Stimulated activated CD4-positive, alpha-beta T cell treated with anti-CD3 and anti-CD28 coated beads, Interleukin-12 subunit alpha, Interleukin-12 subunit beta, amount 100 ng/mL, for 48 hours (primary cell): ENCODE measurements around the gene MBD5.

Experiments used
- DNase-seq, 3 donors: peaks; one replicate each; pipeline ENCODE4 v3.0.0-alpha.2; 2020; ENCODE audit warnings: low read depth in 2 of 3, low spot score in 1 of 3

The MBD5 gene

DNA sequence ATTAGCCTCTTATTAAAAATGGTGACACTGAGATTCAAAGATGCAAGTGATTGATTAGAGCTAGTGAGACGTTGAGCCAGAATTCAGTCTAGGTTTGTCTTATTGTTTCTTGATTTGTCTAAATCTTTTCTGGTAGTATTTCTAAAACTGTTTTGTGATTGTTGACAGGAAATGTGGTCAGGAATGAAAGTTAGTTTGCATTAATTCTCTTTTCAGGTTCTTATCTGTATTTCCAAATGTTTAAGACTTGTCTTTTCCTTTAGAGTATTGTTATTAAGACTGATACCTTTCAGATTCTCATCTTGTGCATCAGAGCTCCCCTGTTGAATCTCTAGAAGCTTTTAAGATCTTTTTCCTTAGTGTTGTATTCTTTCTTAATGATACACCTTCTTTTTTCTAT, 89.3 kb downstream of the MBD5 start:
- no peak for DNase-seq

DNA sequence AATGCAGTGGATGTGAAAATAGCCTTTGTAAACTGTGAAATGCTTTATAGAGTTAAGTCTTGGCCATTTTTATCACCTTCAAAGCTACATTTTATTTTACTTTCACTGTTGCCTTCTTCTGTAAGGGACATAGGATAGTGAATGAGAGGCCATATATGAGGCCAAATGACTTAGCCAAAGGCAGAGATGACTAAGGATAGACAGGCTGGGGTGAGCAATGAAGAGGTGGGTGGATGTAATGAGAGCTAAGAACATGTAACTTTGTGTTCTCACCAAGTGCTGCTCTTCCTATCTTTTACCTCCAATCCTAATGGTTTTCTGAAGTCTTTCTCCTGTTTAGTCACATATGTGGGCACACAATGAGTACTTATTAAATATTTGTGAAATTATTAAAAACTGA, 101.9 kb downstream of the MBD5 start:
- no peak for DNase-seq

DNA sequence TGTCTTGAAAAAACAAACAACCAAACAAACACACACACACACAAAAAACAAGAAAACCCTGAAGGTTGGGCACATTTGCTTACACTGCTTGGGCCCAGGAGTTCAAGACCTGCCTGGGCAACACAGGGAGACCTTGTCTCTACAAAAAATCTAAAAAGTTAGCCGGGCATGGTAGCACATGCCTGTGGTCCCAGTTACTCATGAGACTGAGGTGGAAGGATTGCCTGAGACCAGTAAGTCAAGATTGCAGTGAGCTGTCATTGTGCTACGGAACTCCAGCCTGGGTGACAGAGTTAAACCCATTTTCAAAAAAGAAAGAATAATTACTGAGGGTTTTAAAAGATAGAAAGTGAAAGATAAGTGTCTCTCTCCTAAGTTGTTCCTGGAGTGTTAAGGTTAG, 103.4 kb downstream of the MBD5 start:
- DNase-seq = no peak

DNA sequence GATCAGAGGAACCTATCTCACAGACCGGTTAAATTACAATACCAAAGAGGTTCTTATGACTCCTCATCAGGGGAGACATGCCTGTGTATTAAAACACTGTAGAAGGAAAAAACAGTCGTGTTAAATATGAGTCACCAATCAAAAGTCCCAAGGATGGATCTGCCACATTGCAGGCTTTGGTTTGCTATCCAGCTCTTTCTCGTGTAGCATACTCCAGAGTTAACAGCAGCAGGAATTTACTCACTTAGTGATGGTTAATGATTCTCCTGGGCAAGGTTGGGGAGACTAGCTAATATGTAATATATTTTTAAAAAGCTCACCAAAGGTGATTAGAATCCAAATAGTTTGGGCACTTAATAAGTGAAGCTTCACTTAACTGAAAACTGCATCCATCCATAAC, 109.7 kb downstream of the MBD5 start:
- DNase-seq = no peak

DNA sequence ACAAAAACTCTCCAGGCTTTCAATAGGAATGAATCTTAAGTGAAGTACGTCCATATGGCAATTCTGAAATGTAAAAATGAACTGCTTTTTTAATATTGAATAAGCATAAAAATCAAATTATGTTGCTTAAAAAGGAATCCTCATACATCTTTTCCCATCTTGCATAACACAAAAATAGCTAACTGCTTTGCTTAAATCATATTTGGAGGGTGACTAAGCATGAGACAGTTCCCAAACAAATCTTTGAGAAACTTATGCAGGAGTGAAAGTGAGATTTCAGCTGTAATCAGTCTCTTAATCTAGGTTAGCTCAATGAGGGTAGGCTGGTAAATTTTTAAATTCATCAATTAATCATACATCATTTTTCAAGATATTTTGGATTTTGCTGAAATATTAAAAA, 111.5 kb downstream of the MBD5 start:
- DNase-seq = no peak

DNA sequence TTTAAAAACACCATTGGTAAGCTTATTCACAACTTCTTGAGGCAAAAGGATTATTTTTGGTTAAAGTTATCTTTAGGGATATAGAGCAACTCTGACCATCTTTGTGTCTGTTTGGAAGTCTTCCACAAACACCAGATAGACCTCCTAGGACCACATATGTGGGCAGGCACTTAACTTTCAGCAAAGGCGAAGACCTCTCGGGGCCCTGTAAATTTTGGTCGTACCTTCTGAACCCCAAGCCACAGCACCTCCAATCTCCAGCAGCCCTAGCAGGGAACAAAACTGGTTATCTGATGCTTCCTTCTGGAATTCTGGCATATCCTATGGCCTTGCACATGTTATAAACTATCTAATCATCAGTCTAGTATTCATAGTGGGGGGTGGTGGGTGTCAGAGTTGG, 114.8 kb downstream of the MBD5 start:
- DNase-seq = no peak

DNA sequence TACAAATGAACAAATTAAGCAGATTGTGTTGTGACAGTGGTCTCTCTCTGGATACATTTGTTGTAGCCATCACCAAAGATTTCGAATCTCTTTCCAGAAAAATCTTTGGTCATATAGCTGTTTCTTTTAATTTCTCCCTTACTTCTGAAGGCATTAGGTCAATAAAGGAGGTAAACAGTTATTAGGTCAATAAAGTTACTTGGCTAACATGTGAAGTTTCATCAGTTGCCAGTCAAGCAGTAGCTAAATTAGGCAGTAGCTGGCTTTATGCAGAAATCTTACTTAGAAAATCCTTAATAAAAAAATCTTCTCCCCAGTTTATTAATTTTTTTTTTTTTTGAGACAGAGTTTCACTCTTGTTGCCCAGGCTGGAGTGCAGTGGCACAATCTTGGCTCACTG, 115.5 kb downstream of the MBD5 start:
- DNase-seq = no peak

DNA sequence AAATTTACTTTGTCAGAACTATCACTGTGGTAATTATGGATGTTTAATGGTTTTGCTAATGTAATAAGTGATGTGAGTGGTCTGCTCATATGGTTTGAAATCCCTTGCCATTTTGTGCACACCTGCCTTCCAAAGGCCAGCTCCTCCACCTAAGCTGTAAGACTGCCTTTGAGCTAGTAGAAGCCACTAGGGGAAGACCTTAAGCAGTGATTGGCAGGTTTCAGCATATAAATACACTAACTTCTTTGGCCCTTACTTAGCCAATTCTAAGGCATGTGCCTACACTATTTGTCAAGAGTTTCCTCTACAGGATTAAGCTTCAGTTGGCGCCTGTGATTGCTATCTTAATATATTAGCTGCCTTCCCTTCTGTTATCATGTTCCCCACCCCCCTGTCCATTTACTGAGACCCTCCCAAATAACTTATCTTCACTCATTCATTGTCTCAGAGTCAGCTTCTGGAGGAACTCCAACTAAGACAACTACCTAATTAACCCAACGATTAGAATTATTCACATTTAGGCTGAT, 141.1 kb downstream of the MBD5 start:
- no peak for DNase-seq

DNA sequence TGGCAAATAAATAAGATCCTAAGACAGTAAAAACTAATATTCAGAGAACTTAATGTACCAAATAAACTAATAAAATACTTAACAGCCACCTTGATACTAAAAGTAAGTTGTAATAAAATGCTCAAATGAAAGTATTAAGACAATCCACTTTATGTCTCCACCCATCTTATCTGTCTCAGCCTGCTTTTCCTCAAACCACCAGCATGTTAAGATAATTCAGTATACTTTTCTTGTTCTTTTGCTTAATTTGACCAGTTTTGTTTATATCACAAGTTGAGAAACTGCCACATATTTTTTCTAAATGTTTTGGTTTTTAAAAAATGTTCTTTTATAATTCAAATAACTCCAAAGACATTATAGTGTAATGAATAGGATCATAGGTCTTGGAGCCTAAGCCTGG, 142.0 kb downstream of the MBD5 start:
- DNase-seq = no peak

DNA sequence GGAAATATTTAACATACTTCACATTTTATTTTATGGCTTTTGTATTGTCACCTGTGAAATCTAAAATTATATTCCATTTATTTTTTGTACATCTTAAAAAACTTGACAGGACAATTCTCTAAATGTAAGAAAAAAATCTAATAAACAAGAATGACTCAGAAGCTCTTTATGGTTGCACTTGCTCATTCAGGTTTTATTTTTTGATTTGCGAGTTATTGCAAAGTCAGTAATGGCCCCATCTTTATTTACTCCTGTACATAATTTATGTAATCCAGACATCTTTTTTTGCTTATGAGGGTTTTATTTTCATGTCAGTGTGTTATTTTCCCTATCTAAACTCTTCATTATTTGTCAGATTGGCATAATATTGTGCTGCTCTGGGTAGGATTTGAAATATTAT, 145.1 kb downstream of the MBD5 start:
- no peak for DNase-seq

DNA sequence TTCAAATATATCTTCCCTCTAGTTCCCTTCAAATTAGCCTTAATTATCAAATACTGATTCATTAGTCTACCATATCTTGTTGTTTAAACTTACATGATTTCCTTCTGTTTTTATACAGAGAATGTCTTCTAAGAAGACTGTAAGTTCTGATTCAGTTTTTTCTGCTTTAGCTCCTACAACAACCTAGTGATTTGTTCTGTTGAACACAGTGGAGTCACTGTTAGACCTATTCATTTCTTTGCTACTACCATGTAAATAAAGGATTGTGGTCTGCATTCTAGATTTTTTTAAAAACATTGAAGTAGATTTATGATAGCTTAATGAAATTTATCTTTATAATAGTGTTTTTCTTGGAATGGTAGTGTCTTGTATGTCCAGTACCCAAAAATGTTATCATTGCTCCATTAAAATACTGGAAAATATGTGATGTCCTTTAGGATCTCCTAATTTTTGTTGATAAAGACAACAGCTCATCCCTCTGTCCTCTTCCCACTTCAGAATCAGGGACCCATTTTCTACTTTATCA, 146.4 kb downstream of the MBD5 start:
- no peak for DNase-seq

DNA sequence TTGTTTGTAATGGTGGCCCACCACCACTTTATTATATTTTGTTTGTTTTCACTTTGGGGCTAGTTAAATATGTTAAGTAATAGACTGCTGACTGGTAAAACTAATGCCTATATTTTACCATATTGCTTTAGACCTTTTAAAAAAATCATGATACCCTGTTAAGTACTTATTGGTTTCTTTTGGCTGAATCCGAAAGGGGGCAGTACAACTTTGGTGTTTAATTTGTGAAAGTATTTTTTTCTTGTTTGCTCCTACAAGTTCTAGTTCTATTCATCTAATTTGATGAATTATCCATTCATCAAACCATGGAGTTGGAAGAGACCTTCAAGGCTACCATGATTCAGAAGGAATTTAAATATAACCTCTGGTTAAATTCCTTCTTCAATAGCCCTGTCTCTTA, 147.0 kb downstream of the MBD5 start:
- DNase-seq = no peak

DNA sequence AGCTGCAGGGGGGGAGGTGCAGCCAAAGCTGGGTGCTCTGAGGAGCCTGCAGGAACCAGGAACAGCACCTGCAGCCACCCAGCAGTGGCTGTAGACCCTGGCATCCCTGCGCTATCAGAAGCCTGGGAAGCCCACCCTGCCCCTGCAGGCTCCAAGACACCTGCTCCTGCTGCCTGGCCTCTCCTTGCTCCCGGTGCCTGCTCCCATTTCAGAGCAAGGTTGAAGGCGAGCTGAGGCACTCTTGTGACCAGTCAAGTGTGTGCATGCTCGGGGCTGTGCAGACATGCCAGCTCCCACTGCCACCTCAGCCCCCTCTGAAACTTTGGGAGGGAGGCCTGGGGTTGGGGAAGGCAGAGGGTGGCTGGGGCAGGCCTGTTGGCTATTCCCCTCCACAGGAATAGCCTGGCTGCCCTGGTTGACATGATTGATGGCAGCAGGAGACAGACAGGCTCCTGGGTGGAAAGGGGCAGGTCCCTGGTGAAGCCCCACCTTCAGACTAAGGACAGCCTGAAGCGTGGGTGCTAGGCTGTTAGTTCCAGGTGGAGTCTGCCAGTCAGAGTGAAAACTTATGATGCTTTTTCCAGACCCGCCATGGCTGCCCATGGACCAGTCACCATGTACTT, 151.4 kb downstream of the MBD5 start:
- DNase-seq = no peak

DNA sequence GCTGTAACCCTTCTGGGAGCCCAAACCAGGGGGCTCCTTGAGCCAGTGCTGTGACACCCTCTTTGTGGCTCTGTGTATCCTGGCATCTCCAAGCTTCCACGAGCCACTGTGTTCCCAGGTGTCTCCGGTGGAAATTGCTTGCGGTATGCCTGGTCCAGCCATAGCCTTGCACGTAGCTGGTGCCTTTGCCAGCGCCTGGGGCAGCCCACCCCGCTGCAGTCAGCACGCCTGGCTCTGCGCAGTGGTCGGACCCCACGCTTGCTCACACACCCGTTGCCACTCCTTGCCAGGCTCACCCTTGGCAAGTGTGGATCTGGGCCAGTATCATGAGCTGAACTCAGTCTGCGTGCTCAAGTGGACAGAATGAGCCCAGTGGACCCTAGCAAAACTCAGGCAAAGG, 152.3 kb downstream of the MBD5 start:
- no peak for DNase-seq

DNA sequence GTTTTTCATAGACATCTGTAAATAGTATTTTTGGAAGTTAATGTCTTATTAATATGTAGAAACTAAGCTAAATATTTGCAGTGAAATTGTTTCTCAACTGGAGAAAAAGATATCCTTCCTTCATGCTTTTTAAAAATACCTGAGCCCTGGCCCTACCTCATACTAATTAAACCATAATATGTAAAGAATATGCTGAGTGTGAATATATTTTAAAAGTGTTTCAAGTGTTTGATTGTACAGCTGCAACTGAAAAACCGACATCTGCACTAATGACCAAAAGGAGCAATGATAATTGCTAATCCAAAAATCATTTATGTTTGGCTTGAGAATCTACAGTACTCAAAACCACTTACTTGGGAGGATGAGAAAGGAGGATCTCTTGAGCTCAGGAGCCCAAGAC, 156.7 kb downstream of the MBD5 start:
- DNase-seq = no peak

DNA sequence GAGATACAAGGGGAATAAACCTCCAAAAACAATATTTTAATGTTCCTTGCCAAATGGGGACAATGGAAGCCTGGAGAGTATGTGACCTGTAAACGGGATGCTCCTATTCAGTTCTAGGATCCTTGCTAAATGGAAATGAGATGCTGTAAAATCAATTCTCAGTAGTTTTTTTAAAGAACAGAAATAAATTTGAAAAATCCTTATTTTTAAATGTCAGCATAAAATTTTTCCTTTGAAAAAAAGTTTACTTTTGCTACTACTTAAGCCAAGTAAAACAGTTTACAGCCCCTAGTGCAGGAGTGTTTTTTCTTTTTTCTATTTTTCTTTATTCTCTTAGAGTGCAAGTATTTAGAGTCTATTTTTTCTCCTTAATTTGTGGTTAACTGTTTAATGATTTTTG, 158.8 kb downstream of the MBD5 start:
- no peak for DNase-seq

DNA sequence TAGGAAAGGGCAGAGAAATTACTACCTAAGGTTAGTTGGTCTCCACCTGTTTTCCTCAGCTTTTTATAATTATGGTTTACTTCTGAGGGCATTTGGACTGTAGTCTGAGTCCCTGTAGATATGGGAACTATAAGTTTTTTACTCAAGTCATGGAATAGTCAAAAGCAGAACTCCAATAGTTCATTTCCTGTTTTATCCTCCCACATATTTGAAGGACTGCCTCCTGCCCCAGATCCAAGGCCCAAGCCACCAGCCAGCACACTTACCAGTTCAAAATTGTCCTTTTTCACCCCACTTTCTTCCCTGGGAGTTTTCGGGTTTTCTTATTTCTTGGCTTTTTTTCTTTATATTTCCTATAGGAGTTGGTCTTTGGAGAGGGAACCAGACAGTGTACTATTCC, 164.1 kb downstream of the MBD5 start:
- no peak for DNase-seq

DNA sequence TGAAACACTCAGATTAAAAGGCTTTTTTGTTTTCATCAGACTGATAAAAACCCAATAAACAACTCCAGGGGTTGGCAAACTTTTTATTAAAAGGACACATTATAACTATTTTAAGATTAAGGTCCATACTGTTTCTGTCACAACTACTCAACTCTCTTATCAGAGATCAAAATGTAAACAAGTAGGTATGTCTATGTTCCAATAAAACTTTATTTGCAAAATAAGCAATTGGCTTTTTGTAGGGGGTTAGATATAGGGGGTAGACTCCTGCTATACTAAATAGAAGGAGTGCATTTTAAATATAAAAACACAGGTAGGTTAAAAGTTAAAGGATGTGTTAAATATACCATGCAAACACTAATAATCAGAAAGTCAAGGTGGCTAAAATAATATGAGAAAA, 174.0 kb downstream of the MBD5 start:
- no peak for DNase-seq

DNA sequence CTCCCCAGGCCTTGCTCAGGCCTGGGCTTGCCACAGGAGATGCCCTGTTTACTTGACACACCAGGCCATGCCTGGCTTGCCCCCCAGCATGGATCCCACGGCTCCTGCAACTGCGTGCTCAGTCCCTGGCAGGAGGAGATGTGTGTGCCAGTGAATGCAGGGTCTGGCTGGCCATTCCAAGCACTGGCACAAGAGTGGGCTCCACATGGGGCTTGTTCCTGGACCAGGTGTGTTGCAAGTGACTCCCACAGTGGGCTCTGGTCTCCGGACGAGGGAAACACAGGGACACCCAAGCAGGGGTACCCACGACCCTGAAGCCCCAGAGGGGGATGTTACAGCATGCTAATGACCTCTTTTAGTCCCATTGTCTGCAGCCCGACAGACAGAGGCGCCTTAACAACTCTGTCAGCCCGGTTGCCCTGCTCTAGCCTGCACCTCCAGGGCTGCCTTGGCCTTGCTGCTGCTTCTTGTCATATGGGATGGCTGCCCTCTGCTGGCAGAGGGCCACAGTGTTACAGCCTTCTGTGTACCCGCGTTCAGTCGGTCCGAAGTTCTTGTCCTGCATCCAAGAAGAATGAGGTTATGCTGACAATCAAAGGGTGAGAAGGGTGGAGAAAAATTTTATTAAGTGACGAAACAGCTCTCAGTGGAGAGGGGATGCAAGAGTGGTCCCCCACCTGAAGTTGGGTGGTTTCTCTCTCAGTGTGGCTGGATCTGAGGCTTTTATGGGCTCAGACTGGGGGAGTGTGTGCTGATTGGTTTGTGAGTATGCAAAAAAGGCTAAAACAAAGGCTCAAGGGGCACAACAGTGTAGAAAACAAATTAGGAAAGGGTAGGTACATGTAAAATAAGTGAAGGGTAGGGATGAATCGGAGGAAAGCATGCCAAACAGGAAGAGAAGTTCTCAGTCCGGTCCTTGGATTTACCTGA, 180.4 kb downstream of the MBD5 start:
- DNase-seq = peak; percentile 8 to 38 (median 15)

DNA sequence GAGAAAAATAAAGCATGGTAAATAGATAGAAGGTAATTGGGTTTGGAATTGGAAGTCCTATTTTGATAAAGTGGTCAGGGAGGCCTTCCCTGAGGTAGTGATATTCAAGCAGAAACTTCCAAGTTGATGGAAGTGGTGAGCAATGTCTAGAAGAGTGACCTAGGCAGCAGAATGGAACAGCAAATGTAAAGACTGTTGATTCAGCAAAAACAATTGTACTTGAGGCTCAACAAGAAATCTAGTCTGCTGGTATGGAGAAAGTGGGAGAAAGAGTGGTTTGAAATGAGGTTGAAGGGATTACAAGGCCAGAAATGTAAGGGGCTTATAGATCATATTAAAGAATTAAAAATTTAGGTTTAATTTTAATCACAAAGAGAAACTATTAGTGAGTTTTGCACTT, 181.3 kb downstream of the MBD5 start:
- DNase-seq = no peak

DNA sequence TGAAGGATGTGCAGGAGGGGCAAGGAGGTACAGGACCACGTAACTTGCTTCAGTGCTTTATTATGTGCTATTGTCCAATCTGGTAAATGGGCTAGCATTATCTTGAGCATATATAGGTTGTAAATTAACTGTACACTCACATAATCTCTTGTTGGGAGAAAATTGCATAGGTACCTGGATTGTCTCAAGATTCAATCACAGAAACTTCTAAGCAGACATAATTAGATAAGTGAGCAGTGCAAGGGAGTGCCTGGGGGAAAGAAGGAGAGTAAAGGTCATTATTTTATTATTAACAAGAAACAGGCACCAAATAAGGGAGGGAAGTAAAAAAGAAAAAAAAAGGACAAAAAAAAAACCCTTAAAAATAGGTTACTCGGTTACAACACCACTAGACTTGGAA, 186.2 kb downstream of the MBD5 start:
- DNase-seq = no peak

DNA sequence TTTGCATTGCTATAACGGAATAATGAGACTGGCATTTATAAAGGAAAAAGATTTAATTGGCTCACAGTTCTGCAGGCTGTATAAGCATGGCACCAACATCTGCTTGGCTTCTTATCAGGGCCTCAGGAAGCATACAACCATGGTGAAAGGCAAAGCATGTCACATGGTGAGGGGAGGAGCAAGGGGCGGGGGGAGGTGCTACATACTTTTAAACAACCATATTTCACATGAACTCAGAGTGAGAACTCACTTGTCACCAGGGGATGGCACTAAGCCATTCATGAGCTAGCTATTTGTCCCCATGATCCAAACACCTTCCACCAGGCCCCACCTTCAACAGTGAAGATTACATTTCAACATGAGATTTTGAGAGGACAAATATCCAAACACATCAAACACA, 188.7 kb downstream of the MBD5 start:
- no peak for DNase-seq
